ENCODE measurements around the gene SLC7A9.
"Not testable (repeated sequence)": the region's sequence is repeated elsewhere in the genome, so short reads cannot be mapped to it uniquely, and the experiment has no call there.

The SLC7A9 gene

DNA sequence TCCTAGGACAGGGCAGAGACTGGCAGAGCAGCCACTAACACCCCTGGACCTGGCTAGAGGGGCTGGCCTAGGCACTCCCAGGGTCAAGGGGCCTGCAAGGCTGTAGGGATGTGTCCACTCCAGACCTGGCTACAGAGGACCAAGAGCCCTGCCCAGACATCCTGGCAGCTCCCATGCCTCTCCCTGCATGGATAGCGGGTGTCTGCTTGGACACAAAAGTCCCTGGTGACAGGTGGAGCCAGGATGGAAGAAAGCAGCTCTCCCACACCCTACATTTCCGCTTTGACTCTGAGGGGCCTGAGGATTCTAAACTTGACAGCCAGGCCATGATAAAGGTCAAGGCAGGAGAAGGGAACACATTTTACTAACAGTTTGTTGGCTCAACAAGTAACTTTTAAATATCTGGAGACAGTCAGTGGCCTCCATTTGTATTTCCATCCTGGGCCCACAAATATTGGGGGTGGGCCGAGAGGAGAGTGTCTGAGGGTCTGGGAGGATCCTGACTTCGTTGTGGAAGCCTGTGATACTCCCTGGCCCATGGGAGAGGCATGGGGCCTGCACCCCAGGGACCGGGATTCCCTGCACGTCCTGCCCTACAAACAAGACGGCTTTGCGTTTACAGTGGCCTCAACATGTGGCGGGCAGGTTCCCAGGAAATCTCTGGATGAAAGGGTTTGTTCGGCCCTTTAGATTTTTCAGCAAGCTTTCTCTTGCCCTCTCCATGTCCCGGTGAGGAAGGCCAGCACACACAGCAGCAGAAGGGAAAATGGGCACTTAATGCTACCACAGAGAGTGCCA, 19.8 kb upstream of the SLC7A9 start:
- Histone ChIP-seq H3K4me3 (ENCODE audit: low read depth, low read length) (no peak overlapping the region), H3K36me3 (no peaks in the 10 kb centered on the region), H3K27me3 (no peaks in the 10 kb centered on the region), H3K4me1 (no peaks in the 10 kb centered on the region), H3K9me3 (no peaks in the 10 kb centered on the region; the same call in 1 of the 2 replicates)
- TF ChIP-seq, protein P1, sequence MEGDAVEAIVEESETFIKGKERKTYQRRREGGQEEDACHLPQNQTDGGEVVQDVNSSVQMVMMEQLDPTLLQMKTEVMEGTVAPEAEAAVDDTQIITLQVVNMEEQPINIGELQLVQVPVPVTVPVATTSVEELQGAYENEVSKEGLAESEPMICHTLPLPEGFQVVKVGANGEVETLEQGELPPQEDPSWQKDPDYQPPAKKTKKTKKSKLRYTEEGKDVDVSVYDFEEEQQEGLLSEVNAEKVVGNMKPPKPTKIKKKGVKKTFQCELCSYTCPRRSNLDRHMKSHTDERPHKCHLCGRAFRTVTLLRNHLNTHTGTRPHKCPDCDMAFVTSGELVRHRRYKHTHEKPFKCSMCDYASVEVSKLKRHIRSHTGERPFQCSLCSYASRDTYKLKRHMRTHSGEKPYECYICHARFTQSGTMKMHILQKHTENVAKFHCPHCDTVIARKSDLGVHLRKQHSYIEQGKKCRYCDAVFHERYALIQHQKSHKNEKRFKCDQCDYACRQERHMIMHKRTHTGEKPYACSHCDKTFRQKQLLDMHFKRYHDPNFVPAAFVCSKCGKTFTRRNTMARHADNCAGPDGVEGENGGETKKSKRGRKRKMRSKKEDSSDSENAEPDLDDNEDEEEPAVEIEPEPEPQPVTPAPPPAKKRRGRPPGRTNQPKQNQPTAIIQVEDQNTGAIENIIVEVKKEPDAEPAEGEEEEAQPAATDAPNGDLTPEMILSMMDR (IDR thresholded peaks at IDR 0.05; ENCODE audit: low read depth, low read length) = no peak
- DNase-seq = no peak

DNA sequence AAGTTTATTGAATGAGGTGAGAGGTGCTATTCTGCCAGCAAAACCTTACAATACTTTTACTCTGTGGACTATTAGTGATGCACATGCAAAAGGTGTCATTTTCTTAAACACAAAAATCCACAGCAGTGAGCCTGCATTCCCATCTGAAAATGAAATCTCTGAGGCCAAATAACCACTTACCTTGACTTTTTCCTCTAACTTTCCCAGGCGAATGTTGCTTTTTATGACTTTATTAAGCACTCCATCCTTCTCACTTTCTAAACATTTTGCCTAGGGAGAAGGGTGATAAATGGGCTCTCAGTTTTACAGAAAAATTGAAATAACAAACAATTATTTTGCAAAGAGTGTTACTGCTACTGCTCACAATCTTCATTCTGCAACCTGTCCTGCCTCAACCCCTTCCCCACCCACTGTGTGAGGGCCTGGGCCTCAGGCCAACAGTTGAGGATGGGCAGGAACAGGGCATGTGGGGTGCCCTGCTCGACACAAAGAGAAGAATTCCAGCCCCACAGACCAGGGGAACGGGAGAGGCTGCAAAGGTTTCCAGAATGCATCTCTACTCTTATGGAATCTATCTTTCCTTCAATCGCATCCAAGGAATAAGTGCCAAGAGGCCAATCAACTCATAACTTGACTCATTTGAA, 18.1 kb upstream of the SLC7A9 start:
- H3K9me3 ChIP-seq = no peaks in the 10 kb centered on the region; the same call in 1 of the 2 replicates
- no peak overlapping the region for H3K4me3 ChIP-seq (ENCODE audit: low read depth, low read length)
- TF ChIP-seq, protein P1 (IDR thresholded peaks at IDR 0.05; ENCODE audit: low read depth, low read length) = no peak
- H3K27me3 ChIP-seq = no peaks in the 10 kb centered on the region
- no peaks in the 10 kb centered on the region for H3K36me3 ChIP-seq
- no peaks in the 10 kb centered on the region for H3K4me1 ChIP-seq
- no peak for DNase-seq

DNA sequence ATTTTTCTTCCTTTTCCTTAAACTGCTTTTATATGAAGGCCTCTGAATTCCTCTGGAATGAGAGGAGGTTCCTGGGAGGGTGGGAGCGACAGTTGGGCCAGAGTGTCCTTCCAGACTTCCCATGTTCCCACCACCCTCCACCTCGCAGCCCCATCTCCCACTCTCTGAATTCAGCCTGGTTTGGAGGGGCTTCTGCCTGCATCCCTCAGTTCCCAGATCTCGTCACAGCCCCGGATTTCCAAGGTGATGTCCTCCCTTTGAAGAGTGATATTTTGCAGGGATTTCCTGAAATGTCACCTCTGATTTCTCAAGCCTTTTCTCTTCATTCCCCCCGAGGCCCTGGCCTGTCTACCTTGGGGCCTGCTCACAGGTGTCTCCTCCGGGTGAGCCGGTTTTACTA, 16.7 kb upstream of the SLC7A9 start:
- DNase-seq = no peak
- no peaks in the 10 kb centered on the region; the same call in 1 of the 2 replicates for H3K9me3 ChIP-seq
- H3K36me3 ChIP-seq = no peaks in the 10 kb centered on the region
- H3K4me1 ChIP-seq = no peaks in the 10 kb centered on the region
- TF ChIP-seq, protein P1 (IDR thresholded peaks at IDR 0.05; ENCODE audit: low read depth, low read length) = no peak
- H3K4me3 ChIP-seq (ENCODE audit: low read depth, low read length) = no peak overlapping the region
- H3K27me3 ChIP-seq = no peaks in the 10 kb centered on the region

DNA sequence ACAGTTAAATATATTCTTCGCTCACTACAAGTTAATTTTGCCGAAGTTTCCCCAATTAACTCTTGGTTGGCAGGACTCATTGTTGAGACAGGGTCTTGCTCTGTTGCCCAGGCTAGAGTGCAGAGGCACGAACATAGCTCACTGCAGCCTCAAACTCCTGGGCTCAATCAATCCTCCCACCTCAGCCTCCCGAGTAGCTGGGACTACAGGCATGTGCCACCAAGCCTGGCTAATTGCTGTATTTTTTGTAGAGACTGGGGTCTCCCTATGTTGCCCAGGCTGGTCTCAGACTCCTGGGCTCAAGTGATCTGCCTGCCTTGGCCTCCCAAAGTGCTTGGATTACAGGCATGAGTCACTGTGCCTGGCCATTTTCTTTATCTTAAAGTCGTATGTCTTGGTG, 15.7 kb upstream of the SLC7A9 start:
- H3K9me3 ChIP-seq; H3K27me3 ChIP-seq; H3K4me3 ChIP-seq (ENCODE audit: low read depth, low read length); H3K36me3 ChIP-seq; H3K4me1 ChIP-seq; DNase-seq: not testable (repeated sequence)

DNA sequence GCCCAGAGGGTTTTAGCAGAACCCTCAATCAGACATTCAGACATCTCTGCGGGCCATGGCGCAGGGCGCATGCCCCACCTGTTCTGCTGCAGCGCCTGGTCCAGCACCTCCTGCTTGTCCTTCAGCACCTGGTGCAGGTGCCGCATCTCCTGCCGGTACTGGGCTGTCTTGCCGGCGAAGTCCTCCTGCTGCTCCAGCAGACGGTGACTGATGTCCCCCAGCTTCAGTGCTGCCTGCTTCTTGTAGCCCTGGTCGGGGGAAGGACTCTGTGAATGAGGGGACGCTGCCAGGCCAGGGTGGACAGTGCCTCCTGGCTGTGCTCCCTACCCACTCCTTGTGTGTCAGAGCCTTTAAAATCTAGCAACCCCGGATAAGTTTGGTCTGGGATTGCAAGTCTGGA, 12.2 kb upstream of the SLC7A9 start:
- DNase-seq = no peak
- no peaks in the 10 kb centered on the region for H3K4me1 ChIP-seq
- no peaks in the 10 kb centered on the region for H3K27me3 ChIP-seq
- TF ChIP-seq, protein P1 (IDR thresholded peaks at IDR 0.05; ENCODE audit: low read depth, low read length) = no peak
- no peak overlapping the region for H3K4me3 ChIP-seq (ENCODE audit: low read depth, low read length)
- H3K36me3 ChIP-seq = no peaks in the 10 kb centered on the region
- no peaks in the 10 kb centered on the region for H3K9me3 ChIP-seq

DNA sequence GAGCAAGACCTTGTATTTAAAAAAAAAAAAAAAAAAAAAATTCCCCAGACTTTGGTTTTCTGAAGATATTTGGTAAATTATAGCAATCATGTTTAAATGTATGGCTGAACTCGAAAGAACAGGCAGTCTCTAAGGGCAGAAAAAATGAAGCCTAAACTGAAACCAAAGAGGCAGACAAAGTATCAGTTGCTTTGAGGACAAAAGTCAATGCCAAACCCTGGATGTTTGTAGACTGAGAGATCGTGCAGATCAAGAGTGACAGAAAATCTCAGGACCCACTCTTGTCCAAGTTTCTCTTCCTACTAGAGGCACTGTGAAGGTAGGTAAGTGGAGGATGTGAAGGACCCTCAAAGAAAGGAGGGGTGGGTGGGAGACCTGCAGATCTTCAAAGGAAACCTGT, 11.1 kb upstream of the SLC7A9 start:
- H3K36me3 ChIP-seq = no peaks in the 10 kb centered on the region
- H3K4me3 ChIP-seq (ENCODE audit: low read depth, low read length) = no peak overlapping the region
- no peak for DNase-seq
- TF ChIP-seq, protein P1 (IDR thresholded peaks at IDR 0.05; ENCODE audit: low read depth, low read length) = no peak
- H3K4me1 ChIP-seq = no peaks in the 10 kb centered on the region
- H3K27me3 ChIP-seq = no peaks in the 10 kb centered on the region
- H3K9me3 ChIP-seq = no peaks in the 10 kb centered on the region
